Type B pancreatic cell (in vitro differentiated cells): Measurements from ENCODE around the gene MARK3. TPM values are rescaled to one million over a fixed set of nuclear protein-coding genes. Genes with fewer than 3 reads are reported as not detected.

ENCODE experiments used
- DNase-seq: peaks from one replicate; pipeline ENCODE4 v3.0.0; 2021; ENCODE audit warnings: mixed read lengths; ENCODE audit not compliant: unreplicated experiment; ENCODE audit errors: extremely low spot score
- H3K27ac Mint-ChIP-seq: 2 replicates; pipeline ENCODE4 v1.8.0; 2021; ENCODE audit warnings: mild to moderate bottlenecking, mixed read lengths
- H3K27me3 Mint-ChIP-seq: 2 replicates; pipeline ENCODE4 v1.8.0; 2021; ENCODE audit warnings: mixed read lengths
- H3K36me3 Mint-ChIP-seq: 2 replicates; pipeline ENCODE4 v1.8.0; 2021; ENCODE audit warnings: mixed read lengths
- H3K4me1 Mint-ChIP-seq: one replicate; pipeline ENCODE4 v1.8.0; 2021; ENCODE audit warnings: mixed read lengths; ENCODE audit not compliant: unreplicated experiment
- H3K4me3 Mint-ChIP-seq: 2 replicates; pipeline ENCODE4 v1.8.0; 2021; ENCODE audit warnings: mild to moderate bottlenecking, mixed read lengths
- H3K9me3 Mint-ChIP-seq: 2 replicates; pipeline ENCODE4 v1.8.0; 2021; ENCODE audit warnings: mixed read lengths
- CTCF ChIP-seq: fragments of 200-600 bp; sonication (generic); conservative IDR thresholded peaks from 2 replicates; pipeline ENCODE4 v1.5.0; 2021; ENCODE audit warnings: antibody characterized with exemption, mild to moderate bottlenecking
- total RNA-seq: library from RNA; stranded (reverse); gene quantifications from 2 replicates; pipeline ENCODE4 v1.2.1, GENCODE V29; 2021; ENCODE audit warnings: low replicate concordance

MARK3 gene
- total RNA-seq, 1 donor from 2014 or later = 91.4 TPM

- no peak overlapping the region for H3K27ac Mint-ChIP-seq
- DNase-seq = no peak
- H3K27me3 Mint-ChIP-seq = no peaks in the 10 kb centered on the region
- H3K36me3 Mint-ChIP-seq = no peaks in the 10 kb centered on the region
- peaks cover 8% of the 10 kb centered on the region for H3K4me1 Mint-ChIP-seq
- H3K4me3 Mint-ChIP-seq = no peak overlapping the region
- TF ChIP-seq CTCF = no peak
- H3K9me3 Mint-ChIP-seq = no peaks in the 10 kb centered on the region
Observed at GRCh38 chr14:103533137-103533998, 148.2 kb downstream of the MARK3 start.

- peaks cover 4% of the 10 kb centered on the region for H3K4me1 Mint-ChIP-seq
- no peak overlapping the region for H3K4me3 Mint-ChIP-seq
- TF ChIP-seq CTCF = no peak
- no peaks in the 10 kb centered on the region for H3K36me3 Mint-ChIP-seq
- no peaks in the 10 kb centered on the region for H3K27me3 Mint-ChIP-seq
- no peaks in the 10 kb centered on the region for H3K9me3 Mint-ChIP-seq
- no peak overlapping the region for H3K27ac Mint-ChIP-seq
- no peak for DNase-seq
Observed at GRCh38 chr14:103533999-103534575, 148.9 kb downstream of the MARK3 start.

- DNase-seq = no peak
- no peaks in the 10 kb centered on the region for H3K9me3 Mint-ChIP-seq
- H3K27me3 Mint-ChIP-seq = no peaks in the 10 kb centered on the region
- no peak for TF ChIP-seq CTCF
- H3K27ac Mint-ChIP-seq = no peak overlapping the region
- H3K4me3 Mint-ChIP-seq = no peak overlapping the region
- H3K4me1 Mint-ChIP-seq = peaks cover 4% of the 10 kb centered on the region
- H3K36me3 Mint-ChIP-seq = no peaks in the 10 kb centered on the region
Observed at GRCh38 chr14:103534576-103535061, 149.4 kb downstream of the MARK3 start.

- DNase-seq = no peak
- no peak for TF ChIP-seq CTCF
- Mint-ChIP-seq H3K27ac (no peak overlapping the region), H3K4me1 (peaks cover 4% of the 10 kb centered on the region), H3K9me3 (no peaks in the 10 kb centered on the region), H3K4me3 (no peak overlapping the region), H3K36me3 (no peaks in the 10 kb centered on the region), H3K27me3 (no peaks in the 10 kb centered on the region)
Observed at GRCh38 chr14:103535081-103535890, 150.1 kb downstream of the MARK3 start.

- H3K27ac Mint-ChIP-seq = no peak overlapping the region
- H3K4me1 Mint-ChIP-seq = peaks cover 6% of the 10 kb centered on the region
- no peaks in the 10 kb centered on the region for H3K36me3 Mint-ChIP-seq
- DNase-seq = no peak
- no peak for TF ChIP-seq CTCF
- no peak overlapping the region for H3K4me3 Mint-ChIP-seq
- H3K27me3 Mint-ChIP-seq = no peaks in the 10 kb centered on the region
- H3K9me3 Mint-ChIP-seq = no peaks in the 10 kb centered on the region
Observed at GRCh38 chr14:103535891-103536565, 150.8 kb downstream of the MARK3 start.
